ENCODE results near the gene SOX1.

The SOX1 gene

GRCh38 chr13:112073245-112074138, 6.5 kb downstream of the SOX1 start:
- DNase-seq = no peak

DNA sequence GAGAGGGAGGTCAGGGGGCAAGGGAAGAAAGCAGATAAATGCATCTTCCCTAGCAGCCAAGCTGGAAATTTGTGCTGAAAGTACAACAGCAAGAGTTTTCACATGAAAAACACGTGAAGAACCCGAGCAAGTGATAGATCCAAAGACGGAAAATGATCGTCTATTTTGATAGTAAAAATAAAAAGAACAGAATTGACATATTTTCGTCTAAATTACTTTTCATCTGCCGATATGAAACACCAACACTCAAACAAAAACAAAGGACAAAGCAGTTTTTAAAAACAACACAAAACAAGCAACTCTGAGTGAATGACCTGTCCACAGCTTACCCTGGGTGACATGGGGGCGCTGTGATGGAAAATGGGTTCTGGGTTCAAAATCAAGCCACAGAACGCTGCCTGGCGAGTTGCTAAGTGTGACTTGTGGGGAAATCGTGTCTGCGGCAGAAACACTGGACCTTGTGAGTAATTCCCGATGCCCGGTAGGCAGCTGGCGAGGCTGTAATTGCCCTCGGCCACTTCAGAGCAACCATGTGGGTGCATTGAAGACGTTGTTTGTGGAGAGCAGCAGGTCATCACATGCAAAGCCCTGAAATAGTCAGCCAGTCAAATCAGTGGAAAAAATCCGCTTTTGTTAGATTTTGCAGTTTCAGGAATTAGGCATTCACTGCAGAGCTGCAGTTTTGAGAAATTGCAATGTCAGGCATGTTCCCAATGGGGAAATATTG, 7.4 kb downstream of the SOX1 start:
- DNase-seq = no peak

GRCh38 chr13:112077729-112078128, 10.8 kb downstream of the SOX1 start:
- no peak for DNase-seq

GRCh38 chr13:112078216-112078615, 11.3 kb downstream of the SOX1 start:
- DNase-seq = no peak

DNA sequence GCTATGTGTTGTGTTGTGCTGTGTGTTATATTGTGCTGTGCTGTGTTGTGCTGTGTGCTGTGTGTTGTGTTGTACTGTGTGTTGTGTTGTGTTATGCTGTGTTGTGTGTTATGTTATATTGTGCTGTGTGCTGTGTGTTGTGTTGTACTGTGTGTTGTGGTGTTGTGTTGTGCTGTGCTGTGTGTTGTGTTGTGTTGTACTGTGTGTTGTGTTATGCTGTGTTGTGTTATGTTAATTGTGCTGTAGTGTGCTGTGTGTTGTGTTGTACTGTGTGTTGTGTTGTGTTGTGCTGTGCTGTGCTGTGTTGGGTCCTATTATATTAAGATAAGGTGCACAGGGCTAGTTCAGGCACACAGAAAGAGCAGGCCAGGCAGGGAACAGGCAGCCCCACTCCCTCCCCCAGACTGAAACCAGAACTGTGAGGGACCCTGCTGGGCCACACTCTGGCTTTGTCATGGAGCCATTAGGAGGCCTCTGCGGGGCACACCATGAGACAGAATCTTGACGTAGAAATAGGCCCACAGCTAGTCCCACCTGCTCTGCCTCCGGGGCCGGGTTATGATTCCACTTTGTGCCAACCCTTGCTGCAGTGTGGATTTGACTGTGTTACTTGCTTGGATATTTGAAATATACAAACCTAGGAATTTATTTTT, 12.1 kb downstream of the SOX1 start:
- no peak for DNase-seq

GRCh38 chr13:112079696-112080095, 12.7 kb downstream of the SOX1 start:
- DNase-seq = no peak

DNA sequence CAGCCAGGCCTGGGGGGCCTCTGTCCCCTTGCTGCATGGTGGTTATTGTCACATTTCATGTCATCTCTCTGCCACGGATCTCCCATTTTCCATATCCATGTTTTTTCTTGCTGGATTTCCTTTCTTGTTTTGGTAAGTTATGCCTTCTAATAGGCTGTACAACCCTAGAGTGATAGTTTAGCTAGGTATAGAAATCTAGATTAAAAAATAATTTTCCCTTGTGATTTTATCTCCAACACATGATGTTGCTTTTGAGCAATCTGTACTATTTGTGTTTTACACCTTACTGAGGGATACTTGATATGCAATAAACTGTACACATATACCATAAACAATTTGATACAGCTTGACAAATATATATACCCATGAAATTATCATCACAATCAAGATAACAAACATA, 17.0 kb downstream of the SOX1 start:
- no peak for DNase-seq

DNA sequence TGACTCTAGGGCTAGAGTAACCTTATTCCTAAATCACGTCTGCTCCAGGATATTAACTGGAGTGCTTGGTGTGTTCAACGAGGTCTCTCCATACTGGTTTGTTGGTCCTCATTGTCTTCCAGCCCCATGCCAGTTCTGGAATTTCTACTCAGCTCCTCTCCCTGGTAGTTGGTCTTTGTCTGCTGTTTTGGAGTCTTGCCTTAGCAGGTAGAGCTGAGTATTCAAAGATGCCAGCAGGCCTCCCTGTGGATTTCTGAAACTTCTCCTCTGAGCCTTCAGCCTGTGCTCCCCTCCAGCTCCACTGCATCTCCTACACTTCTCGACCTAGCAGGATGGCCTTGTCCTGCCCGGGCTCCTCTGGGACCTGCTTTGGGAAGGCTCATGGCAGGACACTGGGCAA, 25.5 kb downstream of the SOX1 start:
- no peak for DNase-seq

DNA sequence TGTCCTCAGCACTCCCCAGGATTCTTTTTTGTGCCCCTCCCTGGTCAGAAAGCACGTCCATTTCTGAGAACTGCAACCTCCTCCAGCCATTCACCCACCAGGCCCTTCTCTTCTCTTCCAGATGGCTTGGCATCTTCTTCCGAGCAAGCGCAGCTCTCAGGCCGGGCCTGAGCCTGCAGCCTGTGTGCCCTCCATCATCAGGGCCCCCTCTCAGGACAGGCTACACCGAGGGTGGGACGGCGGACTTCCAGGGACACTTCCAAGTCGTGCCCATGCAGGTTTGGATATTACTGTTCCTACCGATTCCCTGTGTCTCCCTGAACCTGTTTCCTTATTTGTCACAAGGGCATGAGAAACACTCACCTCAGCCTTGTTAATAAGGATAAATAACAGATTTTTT, 28.4 kb downstream of the SOX1 start:
- no peak for DNase-seq

DNA sequence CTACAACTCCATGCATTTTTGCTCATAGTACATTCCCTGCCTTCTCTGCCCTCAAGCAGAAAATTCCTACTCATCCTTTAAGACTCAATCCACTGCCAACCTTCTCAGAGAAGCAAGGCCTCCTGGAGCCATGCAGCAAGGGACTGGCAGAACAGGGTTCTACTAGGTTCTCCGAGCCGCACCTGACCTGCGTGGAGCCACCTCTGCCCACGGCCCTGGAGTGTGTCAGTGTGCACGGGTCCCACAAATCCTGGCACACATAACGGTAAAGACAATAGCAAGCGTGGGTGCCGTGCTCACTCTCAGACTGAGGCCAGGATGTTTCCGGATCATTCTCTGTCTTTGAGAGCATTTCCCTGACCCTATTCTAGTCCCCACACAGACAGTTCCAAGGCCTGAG, 30.0 kb downstream of the SOX1 start:
- no peak for DNase-seq

DNA sequence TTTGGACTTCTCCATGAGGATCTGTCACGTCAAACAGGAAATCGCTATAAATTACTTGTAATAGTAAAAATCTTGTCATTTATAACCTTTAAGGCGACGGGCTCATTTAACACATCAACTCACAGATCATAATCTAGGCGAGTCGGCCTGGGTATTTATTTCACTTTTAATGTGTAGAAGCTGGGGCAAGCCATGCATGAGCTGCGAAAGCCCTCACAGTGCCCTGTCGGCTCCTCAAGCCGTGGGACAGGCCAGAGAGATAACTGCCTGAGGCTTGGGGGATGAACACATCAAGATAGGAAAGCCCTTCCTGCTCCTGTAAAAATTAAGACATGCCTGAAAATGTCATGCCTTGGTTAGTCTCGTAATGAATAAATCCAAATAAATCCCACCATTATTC, 30.8 kb downstream of the SOX1 start:
- no peak for DNase-seq

DNA sequence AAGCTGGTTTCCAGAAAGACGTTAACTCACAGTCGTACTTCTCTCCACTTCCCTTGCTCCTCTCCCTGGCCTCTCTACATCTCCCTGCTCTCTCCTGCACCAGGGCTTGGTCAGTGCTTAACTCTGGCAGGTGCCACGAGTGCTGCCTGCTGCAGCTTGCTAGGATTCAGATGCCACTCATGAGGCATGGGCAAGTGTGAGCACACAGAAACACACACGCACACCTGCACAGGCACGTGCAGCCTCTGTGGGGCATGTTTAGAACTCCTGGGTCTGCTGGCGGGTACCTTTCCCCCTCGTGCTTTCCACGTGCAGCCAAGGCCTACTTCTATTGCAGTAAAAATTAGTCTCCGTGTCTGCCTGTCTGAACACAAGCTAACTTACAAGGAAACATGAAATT, 31.8 kb downstream of the SOX1 start:
- no peak for DNase-seq

- DNase-seq = no peak
Measured at GRCh38 chr13:112101360-112101930, 34.5 kb downstream of the SOX1 start.

DNA sequence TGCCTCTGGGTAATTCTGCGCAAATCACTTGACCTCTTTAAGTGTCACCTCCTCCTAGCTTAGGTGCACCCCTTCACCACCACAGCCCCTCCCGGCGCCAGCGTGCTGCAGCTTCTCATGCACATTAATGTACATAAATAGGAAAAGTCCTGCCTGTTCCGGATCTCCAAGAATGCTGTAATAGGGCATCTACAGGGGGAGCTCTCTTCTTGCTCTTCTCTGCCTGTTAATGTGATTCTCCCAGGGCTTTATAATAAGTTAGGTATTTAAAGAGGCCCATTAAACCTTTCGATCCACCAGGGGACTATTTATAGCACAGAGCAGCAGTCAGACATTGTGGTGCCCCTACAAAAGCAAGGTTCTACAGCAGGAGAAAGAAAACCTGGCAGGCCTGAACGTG, 35.3 kb downstream of the SOX1 start:
- DNase-seq = no peak

DNA sequence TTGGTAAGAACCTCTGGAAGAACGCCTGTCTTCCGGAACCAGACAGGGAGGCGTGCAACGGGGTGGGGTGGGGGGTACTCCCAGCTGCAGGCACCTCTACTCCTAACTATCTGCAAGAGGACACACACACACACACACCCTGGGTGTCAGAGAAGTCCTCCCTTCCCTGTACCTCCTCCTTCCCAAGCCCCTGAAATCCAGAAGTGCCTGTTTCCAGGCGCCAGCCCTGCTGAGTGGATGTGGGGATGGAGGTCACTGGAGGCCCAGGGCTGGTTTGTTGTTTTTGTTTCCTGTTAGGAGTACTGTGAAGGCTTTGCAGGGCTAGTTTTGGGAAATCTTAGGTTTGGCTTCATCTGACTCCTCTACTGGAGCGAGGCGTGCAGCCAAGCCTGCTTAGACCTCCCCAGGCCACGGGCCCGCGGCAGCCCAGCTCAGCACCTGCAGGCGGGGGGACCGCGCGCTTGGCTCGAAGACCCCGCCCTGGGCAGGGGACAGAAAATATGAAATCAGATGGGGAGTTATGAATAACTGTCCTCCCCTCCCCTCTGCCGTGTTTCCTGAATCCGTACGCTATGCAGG, 36.4 kb downstream of the SOX1 start:
- DNase-seq = no peak

- no peak for DNase-seq
Measured at GRCh38 chr13:112103961-112104880, 37.3 kb downstream of the SOX1 start.

- DNase-seq = no peak
Measured at GRCh38 chr13:112104881-112105234, 37.9 kb downstream of the SOX1 start.

DNA sequence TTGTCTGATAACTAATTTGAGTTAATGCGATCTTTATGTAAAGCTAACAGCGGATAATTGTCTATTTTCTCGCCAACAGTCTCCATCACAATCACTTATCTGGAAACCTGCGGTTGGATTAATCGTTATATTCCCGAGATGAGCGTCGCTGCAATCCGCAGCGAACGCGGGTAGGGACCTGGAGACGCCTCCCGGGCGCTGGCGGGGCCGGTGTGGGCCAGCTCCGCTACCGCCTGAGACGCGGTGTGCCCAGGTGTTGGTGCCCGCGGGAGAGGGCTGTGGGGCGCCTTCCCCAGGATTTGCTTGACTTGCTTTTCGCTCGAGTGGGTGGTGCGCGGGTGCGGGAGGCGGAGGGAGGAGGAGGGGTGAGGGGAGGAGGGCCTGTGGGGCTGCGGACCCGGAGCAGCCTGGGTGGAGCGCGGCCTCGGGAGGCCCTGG, 38.3 kb downstream of the SOX1 start:
- no peak for DNase-seq

DNA sequence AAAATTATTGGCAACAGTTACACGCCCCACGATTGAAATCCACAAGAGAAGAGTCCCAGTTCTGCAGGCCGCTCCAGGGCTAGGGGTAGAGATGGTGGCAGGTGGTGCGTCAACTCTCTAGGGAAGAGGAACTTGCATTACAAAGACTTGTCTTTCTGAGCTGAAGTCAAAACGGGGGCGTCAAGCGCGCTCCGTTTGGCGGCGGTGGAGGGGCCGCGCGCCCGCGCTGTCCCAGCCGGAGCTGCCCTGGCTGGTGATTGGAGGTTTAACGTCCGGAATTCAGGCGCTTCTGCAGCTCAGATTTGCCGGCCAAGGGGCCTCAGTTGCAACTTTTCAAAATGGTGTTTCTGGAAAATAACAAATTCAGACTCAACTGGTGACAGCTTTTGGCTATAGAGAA, 38.9 kb downstream of the SOX1 start:
- DNase-seq = no peak

DNA sequence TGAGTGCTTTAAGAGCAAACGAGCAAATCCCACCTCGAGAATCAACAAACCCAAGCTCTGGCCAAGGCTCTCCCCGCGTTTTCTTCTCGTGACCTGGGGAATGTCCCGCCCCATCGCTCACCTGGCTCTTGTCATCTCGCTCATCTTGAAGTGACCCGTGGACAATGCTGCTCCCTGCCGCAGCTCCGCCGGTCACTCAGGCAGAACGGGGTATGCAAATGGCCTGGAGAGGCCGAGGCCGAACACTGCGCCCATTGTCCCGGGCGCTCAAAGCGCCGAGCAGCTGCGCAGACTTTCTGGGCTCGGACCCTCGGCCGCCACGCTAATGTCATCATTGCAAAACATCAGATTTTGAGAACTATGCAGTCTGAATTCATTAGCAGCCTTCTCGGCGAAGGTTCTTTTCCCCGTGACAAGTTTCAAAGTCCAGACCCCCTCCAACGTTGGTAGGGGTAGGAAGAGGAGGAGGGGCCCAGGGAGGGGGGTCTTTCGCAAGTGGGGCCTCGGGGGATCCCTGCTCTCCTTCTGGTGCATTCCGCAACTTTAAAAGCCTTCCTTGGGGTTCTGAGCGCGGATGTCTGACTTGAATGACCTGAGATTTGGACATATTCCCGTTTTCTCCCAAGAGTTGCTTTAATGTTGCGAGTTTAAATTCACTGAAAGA, 39.7 kb downstream of the SOX1 start:
- DNase-seq = no peak

DNA sequence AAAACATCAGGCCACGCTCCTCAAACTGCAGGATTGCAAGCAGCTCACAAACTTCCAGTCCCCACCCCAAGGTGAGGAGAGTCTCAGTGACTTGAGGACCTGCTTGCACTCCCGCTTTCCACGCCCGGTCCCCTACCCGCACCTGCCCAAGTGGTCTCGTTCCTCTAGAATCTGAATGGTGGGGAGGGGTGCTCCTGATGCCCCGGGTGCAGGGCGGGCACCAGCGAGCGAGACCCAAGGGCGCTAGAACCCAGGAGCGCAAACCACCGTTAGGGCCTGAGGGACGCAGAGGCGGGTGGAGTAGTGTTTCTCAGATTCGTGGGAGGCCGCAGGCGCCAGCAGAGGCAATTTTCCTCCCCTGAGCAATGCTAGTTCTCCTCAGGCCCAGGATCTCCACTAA, 40.3 kb downstream of the SOX1 start:
- no peak for DNase-seq
